Hepatocyte (in vitro differentiated cells): ENCODE results near the gene SRSF10. TPM values are rescaled to one million over a fixed set of nuclear protein-coding genes. Genes with fewer than 3 reads are reported as not detected.

Experiments used
- DNase-seq: peaks from one replicate; pipeline ENCODE4 v3.0.0-alpha.2; 2016; ENCODE audit warnings: low spot score
- H2AFZ ChIP-seq: fragments of 200-600 bp; sonication (generic); 2 replicates; pipeline ENCODE4 v1.6.0; 2016; ENCODE audit warnings: antibody characterized with exemption, mild to moderate bottlenecking
- H3K27ac ChIP-seq: fragments of 200-600 bp; sonication (generic); 2 replicates; pipeline ENCODE4 v1.5.1; 2016; ENCODE audit warnings: mild to moderate bottlenecking
- H3K27me3 ChIP-seq: fragments of 200-600 bp; sonication (generic); 2 replicates; pipeline ENCODE4 v1.6.1; 2016
- H3K36me3 ChIP-seq: fragments of 200-600 bp; sonication (generic); replicated peaks from 2 replicates; pipeline ENCODE4 v1.5.1; 2016; ENCODE audit warnings: low read depth; ENCODE audit not compliant: insufficient read depth
- H3K4me1 ChIP-seq: fragments of 200-600 bp; sonication (generic); 2 replicates; pipeline ENCODE4 v1.5.1; 2016; ENCODE audit warnings: mild to moderate bottlenecking, moderate library complexity; ENCODE audit not compliant: insufficient read depth
- H3K4me2 ChIP-seq: fragments of 200-600 bp; sonication (generic); 2 replicates; pipeline ENCODE4 v1.6.0; 2016
- H3K4me3 ChIP-seq: fragments of 200-600 bp; sonication (generic); 2 replicates; pipeline ENCODE4 v1.5.1; 2016; ENCODE audit warnings: mild to moderate bottlenecking
- H3K79me2 ChIP-seq: fragments of 200-600 bp; sonication (generic); 2 replicates; pipeline ENCODE4 v1.6.0; 2017; ENCODE audit warnings: mild to moderate bottlenecking
- H3K9me2 ChIP-seq: fragments of 200-600 bp; sonication (generic); replicated peaks from 2 replicates; pipeline ENCODE4 v1.6.0; 2017; ENCODE audit warnings: mild to moderate bottlenecking; ENCODE audit not compliant: insufficient read depth
- H3K9me3 ChIP-seq: fragments of 200-600 bp; sonication (generic); 2 replicates; pipeline ENCODE4 v1.5.1; 2016; ENCODE audit warnings: low read depth, mild to moderate bottlenecking
- H4K20me1 ChIP-seq: fragments of 200-600 bp; sonication (generic); 2 replicates; pipeline ENCODE4 v1.6.0; 2016; ENCODE audit warnings: mild to moderate bottlenecking; ENCODE audit not compliant: insufficient read depth, poor library complexity, severe bottlenecking
- CTCF ChIP-seq: fragments of 200-600 bp; sonication (generic); IDR thresholded peaks from 2 replicates; pipeline ENCODE4 v1.5.1; 2016; ENCODE audit warnings: antibody characterized with exemption, mild to moderate bottlenecking; ENCODE audit not compliant: poor library complexity
- EZH2 ChIP-seq: fragments of 200-600 bp; sonication (generic); IDR thresholded peaks from 2 replicates; pipeline ENCODE4 v1.6.1; 2016; ENCODE audit warnings: antibody characterized with exemption, mild to moderate bottlenecking, borderline replicate concordance
- EZH2phosphoT487 ChIP-seq: fragments of 200-600 bp; sonication (generic); IDR thresholded peaks from one replicate; pipeline ENCODE4 v1.6.1; 2018; ENCODE audit warnings: antibody characterized with exemption, mild to moderate bottlenecking, low read depth, moderate library complexity; ENCODE audit not compliant: unreplicated experiment, severe bottlenecking
- WGBS: methylation state at CpG from one replicate; pipeline ENCODE4 v1.1.6; 2016; ENCODE audit warnings: low lambda C conversion rate; ENCODE audit errors: missing lambda C conversion rate; 5-methylcytosine and 5-hydroxymethylcytosine counted together
- polyA plus RNA-seq: library from polyadenylated mRNA; unstranded; fragments of >200 nt; fragmentation: Nextera tagmentation; extraction: Ambion mirVana; gene quantifications from 2 replicates; pipeline ENCODE4 v1.2.1, GENCODE V29; 2016
- total RNA-seq: library from RNA; depleted of rRNA; stranded (reverse); fragments of >200 nt; gene quantifications from 2 replicates; pipeline ENCODE4 v1.2.3, GENCODE V29; 2014

Gene SRSF10
- total and polyA plus RNA-seq, 2 experiments from 2014 or later, result 113 to 125 TPM

GRCh38 chr1:24002695-24003094 is 22.6 kb upstream of the SRSF10 start:
- H3K9me2 ChIP-seq, result no peaks in the 10 kb centered on the region
- no peaks in the 10 kb centered on the region for H3K27me3 ChIP-seq
- H3K4me1 ChIP-seq, result peaks cover 14% of the 10 kb centered on the region
- 69% methylated on average over 2 of the region's 2 CpGs for whole genome bisulfite sequencing
- DNase-seq, result no peak
- TF ChIP-seq CTCF, result no peak
- TF ChIP-seq EZH2, result no peak
- TF ChIP-seq EZH2phosphoT487, result no peak
- H3K79me2 ChIP-seq, result no peaks in the 10 kb centered on the region
- H3K36me3 ChIP-seq, result no peaks in the 10 kb centered on the region
- H3K9me3 ChIP-seq, result no peaks in the 10 kb centered on the region
- H3K4me2 ChIP-seq, result peak overlapping the region; percentile 7
- no peak overlapping the region for H2AFZ ChIP-seq
- H4K20me1 ChIP-seq, result no peaks in the 10 kb centered on the region
- H3K4me3 ChIP-seq, result no peak overlapping the region
- H3K27ac ChIP-seq, result no peak overlapping the region

- H4K20me1 ChIP-seq, result no peaks in the 10 kb centered on the region
- no peaks in the 10 kb centered on the region for H3K36me3 ChIP-seq
- WGBS, result 74% methylated on average over 3 of the region's 3 CpGs
- no peaks in the 10 kb centered on the region for H3K27me3 ChIP-seq
- H3K79me2 ChIP-seq, result no peaks in the 10 kb centered on the region
- DNase-seq, result no peak
- H3K4me1 ChIP-seq, result peaks cover 14% of the 10 kb centered on the region
- no peaks in the 10 kb centered on the region for H3K9me3 ChIP-seq
- H2AFZ ChIP-seq, result no peak overlapping the region
- peak overlapping the region; percentile 38 for H3K27ac ChIP-seq
- no peak overlapping the region for H3K4me3 ChIP-seq
- no peak overlapping the region for H3K4me2 ChIP-seq
- TF ChIP-seq EZH2phosphoT487 (no peak), EZH2 (no peak), CTCF (no peak)
- no peaks in the 10 kb centered on the region for H3K9me2 ChIP-seq
Observed at GRCh38 chr1:23999156-23999671, 19.1 kb upstream of the SRSF10 start.

GRCh38 chr1:23997812-23998211 is 17.7 kb upstream of the SRSF10 start:
- H4K20me1 ChIP-seq, result no peaks in the 10 kb centered on the region
- 63% methylated on average over 1 of the region's 1 CpG for WGBS
- H3K4me2 ChIP-seq, result no peak overlapping the region
- no peak overlapping the region for H3K4me3 ChIP-seq
- peaks cover 2% of the 10 kb centered on the region for H3K4me1 ChIP-seq
- H3K36me3 ChIP-seq, result no peaks in the 10 kb centered on the region
- H2AFZ ChIP-seq, result no peak overlapping the region
- H3K9me3 ChIP-seq, result no peaks in the 10 kb centered on the region
- H3K27me3 ChIP-seq, result no peaks in the 10 kb centered on the region
- DNase-seq, result no peak
- TF ChIP-seq CTCF (no peak), EZH2 (no peak), EZH2phosphoT487 (no peak)
- no peaks in the 10 kb centered on the region for H3K9me2 ChIP-seq
- no peaks in the 10 kb centered on the region for H3K79me2 ChIP-seq
- no peak overlapping the region for H3K27ac ChIP-seq
